ENCODE measurements around the gene GTF3C5. TPM values are rescaled to one million over a fixed set of nuclear protein-coding genes. Genes with fewer than 3 reads are reported as not detected.

Gene GTF3C5
- total and polyA plus RNA-seq, 10 of the 15 experiments (the other 5 are each of a cell fraction or from before 2014, with no cell fraction given) = 2.2 to 81.1 (median 68.7) TPM

GRCh38 chr9:133073086-133074014 lies 42.6 kb downstream of the GTF3C5 start:
- ATAC-seq = no peak
- ChIA-PET SMC1A (ENCODE audit: uncharacterized antibody, unreplicated experiment) (no interaction called here), RAD21 (ENCODE audit: unreplicated experiment) (no interaction called here), CTCF (interaction anchor here (0.8 to 1.6 kb wide), 2 partner anchors 29 to 51 kb away, joined by 3 to 4 read pairs; no protein-coding TSS in a partner anchor), POLR2A (no interaction called here)
- no peak overlapping the region for H3K4me2 ChIP-seq (ENCODE audit: control insufficient read depth, insufficient read depth)
- H3K27me3 ChIP-seq (replicated peaks in 1 of 2; ENCODE audit: control insufficient read depth in 2 of 2, insufficient read depth in 2 of 2, low read length in 1 of 2) = no peaks in the 10 kb centered on the region
- H3K9ac ChIP-seq (ENCODE audit: control insufficient read depth, insufficient read depth, low read length) = no peak overlapping the region
- no peak for FAIRE-seq
- WGBS (ENCODE audit: insufficient coverage, insufficient replicate concordance, low lambda C conversion rate, missing lambda C conversion rate) = 64% methylated on average over 12 of the region's 12 CpGs
- H4K20me1 ChIP-seq (ENCODE audit: control insufficient read depth, insufficient read depth) = no peaks in the 10 kb centered on the region
- intact Hi-C loops (cut with micrococcal nuclease; ENCODE audit: unreplicated experiment) = no loop called here
- DNase-seq (ENCODE audit: low read depth, low spot score) = no peak
- no peaks in the 10 kb centered on the region for H3K9me3 ChIP-seq (replicated peaks; ENCODE audit: control insufficient read depth, insufficient read depth, low read length)
- TF ChIP-seq POLR2A (IDR thresholded peaks at IDR 0.05; ENCODE audit: low read depth, low read length) (no peak), BMI1 (IDR thresholded peaks at IDR 0.05; ENCODE audit: borderline replicate concordance) (no peak), PAX8 (IDR thresholded peaks at IDR 0.05) (no peak), HDAC2 (IDR thresholded peaks at IDR 0.05) (no peak), CBX3 (IDR thresholded peaks at IDR 0.05; ENCODE audit: borderline replicate concordance, low read depth) (no peak), SREBF2 (IDR thresholded peaks at IDR 0.05; ENCODE audit: low read length) (no peak), RAD21 (IDR thresholded peaks at IDR 0.05; ENCODE audit: insufficient read depth, low read depth, low read length) (no peak), ZBTB33 (IDR thresholded peaks at IDR 0.05) (no peak), RBBP5 (conservative IDR thresholded peaks at IDR 0.05) (no peak), SIN3A (IDR thresholded peaks at IDR 0.05; ENCODE audit: low read depth, low read length) (no peak), STAT1 (conservative IDR thresholded peaks at IDR 0.05) (no peak), PBX3 (IDR thresholded peaks at IDR 0.05; ENCODE audit: insufficient replicate concordance, low read depth, low read length) (no peak), EED (IDR thresholded peaks at IDR 0.05; ENCODE audit: low read depth) (no peak)
- no peak overlapping the region for H3K4me3 ChIP-seq
- H2AFZ ChIP-seq (ENCODE audit: control insufficient read depth, low read depth, low read length) = no peak overlapping the region
- H3K36me3 ChIP-seq (ENCODE audit: control insufficient read depth in 2 of 2, insufficient read depth in 2 of 2, low read length in 1 of 2) = no peaks in the 10 kb centered on the region
- no peaks in the 10 kb centered on the region for H3K79me2 ChIP-seq (ENCODE audit: control insufficient read depth, insufficient read depth, low read length)
- H3K27ac ChIP-seq (ENCODE audit: control insufficient read depth, insufficient read depth) = no peak overlapping the region
- no peaks in the 10 kb centered on the region for H3K4me1 ChIP-seq (ENCODE audit: control insufficient read depth, insufficient read depth, low read length)
- no TSS peak for BruUV-seq (replicated peaks)
- in situ Hi-C loops (cut with MboI) = no loop called here
